Measurements from ENCODE around the gene HSPB7. TPM values are rescaled to one million over a fixed set of nuclear protein-coding genes. Genes with fewer than 3 reads are reported as not detected.

Gene HSPB7
- total and polyA plus RNA-seq, 2 of the 8 experiments (the other 6 are each of a cell fraction or from before 2014, with no cell fraction given) = not detected

GRCh38 chr1:15993666-15994065 is 24.2 kb downstream of the HSPB7 start:
- H4K8ac ChIP-seq (ENCODE audit: extremely low read depth, insufficient read depth, low read length) = no peak overlapping the region
- no peak overlapping the region for H4K91ac ChIP-seq (replicated peaks; ENCODE audit: insufficient read length, low read length)
- H3K4me3 ChIP-seq (ENCODE audit: extremely low read depth in 1 of 4, insufficient read depth in 2 of 4, low read depth in 3 of 4, low read length in 4 of 4) = no peak overlapping the region
- FAIRE-seq (no peak), DNase-seq (ENCODE audit: low read depth in 1 of 2, low spot score in 2 of 2) (no peak)
- H3K27ac ChIP-seq (ENCODE audit: low read depth, low read length) = no peak overlapping the region
- no peak overlapping the region for H3K23ac ChIP-seq (ENCODE audit: insufficient read length)
- H3K4me2 ChIP-seq (ENCODE audit: insufficient read depth in 1 of 2, low read depth in 2 of 2, low read length in 2 of 2) = no peak overlapping the region
- H2BK12ac ChIP-seq (ENCODE audit: low read depth, low read length) = no peak overlapping the region
- no peak overlapping the region for H3K56ac ChIP-seq (replicated peaks; ENCODE audit: insufficient read length, low read depth, low read length)
- H2BK15ac ChIP-seq (ENCODE audit: low read length) = no peak overlapping the region
- H2BK5ac ChIP-seq (ENCODE audit: low read depth, low read length) = no peak overlapping the region
- ChIA-PET CTCF (ENCODE audit: partially characterized antibody) (interaction anchor here (1.2 to 2.1 kb wide), 5 partner anchors 7 to 202 kb away, joined by 3 to 15 read pairs (median 5); no protein-coding TSS in a partner anchor), POLR2A (ENCODE audit: partially characterized antibody) (interaction anchor here (0.7 kb wide), 1 partner anchor 19 kb away, joined by 3 read pairs; no protein-coding TSS in a partner anchor)
- H3K9ac ChIP-seq (replicated peaks in 1 of 4; ENCODE audit: extremely low read depth in 1 of 4, low read depth in 3 of 4, low read length in 3 of 4) = no peak overlapping the region
- no peak overlapping the region for H3K4ac ChIP-seq (replicated peaks; ENCODE audit: insufficient read length, low read depth, low read length)
- H2BK20ac ChIP-seq (ENCODE audit: low read length) = no peak overlapping the region
- H2BK120ac ChIP-seq (replicated peaks; ENCODE audit: low read depth, low read length) = no peak overlapping the region
- no peaks in the 10 kb centered on the region for H3K36me3 ChIP-seq (ENCODE audit: control insufficient read depth in 2 of 4, insufficient read depth in 4 of 4, low read length in 3 of 4)
- H3K14ac ChIP-seq (ENCODE audit: insufficient read length) = no peak overlapping the region
- no peak overlapping the region for H3K18ac ChIP-seq (ENCODE audit: extremely low read depth, low read length)
- no peak overlapping the region for H4K5ac ChIP-seq (ENCODE audit: insufficient read length, low read depth, low read length)
- no peaks in the 10 kb centered on the region for H3K79me1 ChIP-seq (ENCODE audit: low read depth, low read length)
- H4K20me1 ChIP-seq (replicated peaks in 1 of 2; ENCODE audit: control insufficient read depth in 1 of 2, insufficient read depth in 2 of 2, low read length in 2 of 2) = peaks cover 0 to 5% of the 10 kb centered on the region in 2 experiments
- TF ChIP-seq PHF8 (conservative IDR thresholded peaks at IDR 0.05; ENCODE audit: low read depth, low read length) (no peak), ZNF274 (IDR thresholded peaks at IDR 0.05; ENCODE audit: borderline replicate concordance, extremely low read depth, low read length) (no peak), SIRT6 (IDR thresholded peaks at IDR 0.05; ENCODE audit: low read length) (no peak), KDM5A (IDR thresholded peaks at IDR 0.05; ENCODE audit: low read length) (no peak), BRCA1 (IDR thresholded peaks at IDR 0.05; ENCODE audit: low read depth, low read length) (no peak), SAP30 (IDR thresholded peaks at IDR 0.05; ENCODE audit: insufficient read depth, insufficient replicate concordance, low read length) (no peak), E2F6 (IDR thresholded peaks at IDR 0.05) (no peak), SP1 (IDR thresholded peaks at IDR 0.05; ENCODE audit: low read depth, low read length) (no peak), MAFK (IDR thresholded peaks at IDR 0.05; ENCODE audit: low read depth, low read length) (no peak), CEBPB (IDR thresholded peaks at IDR 0.05; ENCODE audit: low read depth, low read length) (no peak), GTF2F1 (IDR thresholded peaks at IDR 0.05; ENCODE audit: borderline replicate concordance, low read depth, low read length) (no peak), CREB1 (IDR thresholded peaks at IDR 0.05) (no peak)
- H3K9me3 ChIP-seq (ENCODE audit: insufficient read depth in 2 of 2, low read depth in 1 of 2, low read length in 1 of 2) = no peaks in the 10 kb centered on the region
- no peak overlapping the region for H2AFZ ChIP-seq (ENCODE audit: low read length)
- peaks cover 0 to 3% (median 0%) of the 10 kb centered on the region in 4 experiments; a peak in 1 of 7 replicates for H3K27me3 ChIP-seq (replicated peaks in 1 of 4; ENCODE audit: control insufficient read depth in 3 of 4, extremely low read depth in 1 of 4, insufficient read depth in 3 of 4, low read length in 3 of 4)
- 88% methylated on average over 14 of the region's 15 CpGs; no CpG with 5 or more reads in 1 of the 2 experiments for WGBS, 2 experiments (ENCODE audit: extremely low coverage in 1 of 2, insufficient coverage in 1 of 2, insufficient read length in 1 of 2, insufficient replicate concordance in 2 of 2, low coverage in 1 of 2, low lambda C conversion rate in 2 of 2, missing lambda C conversion rate in 1 of 2)
- H3K23me2 ChIP-seq (ENCODE audit: low read depth, low read length) = no peaks in the 10 kb centered on the region
- H3K4me1 ChIP-seq (replicated peaks in 1 of 4; ENCODE audit: control insufficient read depth in 3 of 4, insufficient read depth in 4 of 4, low read length in 3 of 4) = no peaks in the 10 kb centered on the region
- no peak overlapping the region for H2AK5ac ChIP-seq (ENCODE audit: low read depth, low read length)
- H3K79me2 ChIP-seq (ENCODE audit: control insufficient read depth in 1 of 2, insufficient read depth in 2 of 2, low read length in 2 of 2) = no peaks in the 10 kb centered on the region
